GM19240 (cell line): ENCODE data around the gene SNAI1.

Experiments
- DNase-seq: peaks from one replicate; pipeline ENCODE4 v3.0.0; 2011; ENCODE audit warnings: low spot score; ENCODE audit not compliant: insufficient read length

SNAI1 gene

GRCh38 chr20:50012282-50013263, 29.8 kb downstream of the SNAI1 start:
- peak; percentile 33 for DNase-seq

- DNase-seq: no peak
Observed at GRCh38 chr20:50013976-50014375, 31.2 kb downstream of the SNAI1 start.

- no peak for DNase-seq
Observed at GRCh38 chr20:50014570-50015562, 32.1 kb downstream of the SNAI1 start.

DNA sequence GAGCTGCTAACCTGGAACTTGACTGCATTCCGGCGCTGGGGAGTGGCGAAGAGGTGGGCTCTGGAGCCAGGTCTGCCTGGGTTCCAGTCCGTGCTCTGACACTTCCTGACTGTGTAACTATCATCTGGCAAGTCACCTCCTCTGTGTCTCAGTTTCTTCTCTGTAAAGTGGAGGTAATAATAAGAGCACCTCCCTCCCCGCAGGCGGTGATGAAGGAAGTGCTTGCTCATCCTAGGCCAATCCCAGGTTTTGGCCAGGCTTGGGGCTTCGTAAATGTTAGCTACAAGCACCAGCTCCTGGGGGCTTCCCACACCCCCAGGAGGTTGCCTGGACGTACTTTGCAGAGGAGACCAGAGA, 32.8 kb downstream of the SNAI1 start:
- no peak for DNase-seq

- DNase-seq: no peak
Observed at GRCh38 chr20:50015993-50016770, 33.4 kb downstream of the SNAI1 start.

- DNase-seq: no peak
Observed at GRCh38 chr20:50017160-50017559, 34.4 kb downstream of the SNAI1 start.

DNA sequence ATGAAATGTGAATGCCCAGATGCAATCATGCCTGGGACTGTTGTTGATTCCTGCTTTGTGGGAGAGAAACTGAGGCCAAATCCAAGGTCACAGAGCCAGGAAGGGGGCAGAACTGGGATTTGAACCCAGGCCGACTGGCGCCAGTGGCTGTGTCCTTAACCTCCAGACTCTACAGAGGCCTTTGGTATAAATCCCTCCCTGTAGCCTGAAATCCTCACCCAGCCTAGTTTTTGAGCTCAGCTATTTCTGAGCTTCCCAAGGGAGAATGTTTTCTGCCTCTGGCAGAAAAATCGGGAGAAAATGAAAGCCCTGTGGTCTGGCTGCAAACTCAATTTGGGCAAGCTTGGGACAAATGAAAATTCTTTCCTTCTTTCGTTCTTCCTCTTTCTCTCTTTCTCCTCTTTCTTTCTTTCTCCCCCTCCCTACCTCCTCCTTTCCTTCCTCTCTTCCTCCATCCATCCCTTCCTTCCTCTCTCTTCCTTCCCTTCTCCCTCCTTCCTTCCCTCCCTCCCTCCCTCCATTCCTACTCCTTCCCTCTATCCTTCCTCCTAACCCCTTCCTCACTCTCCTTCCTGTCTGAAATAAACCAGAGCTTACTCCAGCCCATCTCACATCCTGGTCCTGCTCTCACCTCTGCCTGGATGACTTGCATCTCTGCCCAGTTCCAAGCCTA, 34.9 kb downstream of the SNAI1 start:
- no peak for DNase-seq

DNA sequence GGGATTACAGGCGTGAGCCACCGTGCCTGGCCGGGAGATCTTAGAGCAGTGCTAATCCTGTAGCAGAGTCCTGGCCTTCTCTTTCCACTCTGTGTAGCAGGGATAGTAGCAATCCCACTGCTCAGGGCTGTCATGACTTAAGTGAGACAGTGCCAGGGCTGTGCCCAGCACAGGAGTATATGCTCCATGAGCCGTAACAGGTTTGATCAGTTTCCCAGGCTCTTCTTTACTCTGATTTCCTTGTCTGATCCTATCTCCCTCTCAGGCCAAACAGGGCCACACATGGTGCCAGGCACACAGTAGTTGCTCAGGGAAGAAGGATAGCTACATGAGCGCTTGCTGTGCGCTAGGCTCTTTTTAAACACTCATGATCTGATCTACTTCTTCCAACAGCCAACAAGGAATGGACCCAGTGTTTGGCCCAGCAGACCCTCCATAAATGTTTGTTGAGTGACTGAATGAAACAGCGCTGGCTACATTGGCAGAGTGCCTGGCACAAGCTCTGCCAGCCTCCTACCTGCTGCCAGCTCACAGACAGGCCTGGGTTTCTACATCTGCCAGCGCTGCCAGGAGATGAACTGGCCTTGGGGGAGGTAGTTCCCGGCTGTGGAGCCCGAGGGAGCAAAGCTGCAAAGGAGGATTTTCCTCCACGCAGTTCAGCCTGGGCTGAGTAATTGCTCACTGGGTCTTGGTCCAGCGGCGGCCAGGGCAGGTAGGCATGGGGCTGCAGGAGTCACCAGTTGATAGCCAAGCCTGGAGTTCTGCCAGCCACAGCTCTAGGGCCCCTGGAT, 36.9 kb downstream of the SNAI1 start:
- no peak for DNase-seq

GRCh38 chr20:50020288-50020687, 37.5 kb downstream of the SNAI1 start:
- no peak for DNase-seq

DNA sequence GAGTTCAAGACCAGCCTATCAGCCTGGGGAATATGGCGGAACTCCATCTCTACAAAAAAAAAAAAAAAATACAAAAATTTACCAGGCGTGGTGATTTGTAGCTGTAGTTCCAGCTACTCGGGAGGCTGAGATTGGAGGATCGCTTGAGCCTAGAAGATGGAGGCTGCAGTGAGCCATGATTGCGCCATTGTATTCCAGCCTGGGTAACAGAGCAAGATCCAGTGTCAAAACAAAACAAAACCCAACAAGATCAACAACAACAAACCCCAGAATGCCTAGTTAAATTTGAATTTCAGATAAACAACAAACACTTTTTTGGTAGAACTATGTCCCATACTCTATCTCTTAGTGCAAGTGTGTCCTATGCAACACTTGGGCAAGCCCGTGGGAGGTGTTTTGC, 39.9 kb downstream of the SNAI1 start:
- no peak for DNase-seq

- no peak for DNase-seq
Observed at GRCh38 chr20:50023116-50023805, 40.5 kb downstream of the SNAI1 start.

GRCh38 chr20:50026746-50027575, 44.2 kb downstream of the SNAI1 start:
- DNase-seq: no peak

- DNase-seq: no peak
Observed at GRCh38 chr20:50027611-50028105, 44.9 kb downstream of the SNAI1 start.

DNA sequence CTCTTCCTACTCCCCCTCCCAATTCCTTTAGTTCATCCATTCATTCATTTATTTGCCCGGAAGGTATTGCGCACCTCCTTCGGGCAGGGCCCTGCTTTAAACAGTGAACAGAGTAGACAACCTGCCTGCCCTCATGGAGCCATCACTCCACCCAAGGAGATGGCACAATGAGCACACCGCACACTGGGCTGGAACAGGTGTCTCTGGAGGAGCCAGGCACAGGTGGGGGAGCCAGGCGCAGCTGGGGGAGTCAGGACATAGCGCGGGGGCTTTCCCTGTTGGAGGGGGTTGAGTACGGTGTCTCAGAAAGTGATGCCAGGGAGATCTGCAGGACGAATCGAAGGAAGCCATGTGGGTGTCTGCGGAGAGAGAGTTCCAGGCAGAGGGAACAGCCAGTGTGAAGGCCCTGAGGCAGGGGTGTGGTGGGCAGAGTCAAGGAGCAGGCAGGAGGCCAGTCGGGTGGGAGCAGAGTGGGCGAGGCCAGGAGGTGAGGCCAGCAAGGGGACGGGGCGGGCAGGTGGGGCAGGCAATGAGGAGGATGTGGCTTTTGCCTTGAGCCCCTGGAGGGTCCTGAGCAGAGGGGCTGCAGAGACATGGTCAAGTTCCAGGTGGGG, 46.4 kb downstream of the SNAI1 start:
- no peak for DNase-seq

GRCh38 chr20:50029697-50030461, 47.1 kb downstream of the SNAI1 start:
- no peak for DNase-seq

GRCh38 chr20:50032955-50033666, 50.3 kb downstream of the SNAI1 start:
- no peak for DNase-seq
